ENCODE measurements around the gene GJB2. TPM values are rescaled to one million over a fixed set of nuclear protein-coding genes. Genes with fewer than 3 reads are reported as not detected.

The GJB2 gene
- total RNA-seq, 2 donors from 2014 or later: 0.78 to 2.3 TPM

- TF ChIP-seq POLR2A (IDR thresholded peaks at IDR 0.05) (no peak), CTCF (IDR thresholded peaks at IDR 0.05) (no peak)
- Histone ChIP-seq H3K4me3 (no peak overlapping the region), H3K27me3 (no peaks in the 10 kb centered on the region), H3K36me3 (replicated peaks in 1 of 2; ENCODE audit: insufficient read depth in 1 of 2, low read depth in 2 of 2) (no peaks in the 10 kb centered on the region), H3K4me1 (peaks cover 10% of the 10 kb centered on the region), H3K9me3 (no peaks in the 10 kb centered on the region), H3K27ac (no peak overlapping the region)
- 78 to 89% methylated on average over 1 of the region's 1 CpG for WGBS, 2 donors
- intact Hi-C loops (cut with DNase I): no loop called here
- DNase-seq (no peak), ATAC-seq (no peak)
These were observed 21.4 kb downstream of the GJB2 start for GRCh38 chr13:20171364-20171763.

GRCh38 chr13:20170921-20171320 is 21.8 kb downstream of the GJB2 start:
- H3K4me1 ChIP-seq: peaks cover 10% of the 10 kb centered on the region
- no peaks in the 10 kb centered on the region for H3K27me3 ChIP-seq
- no peak for TF ChIP-seq CTCF (IDR thresholded peaks at IDR 0.05)
- no peak for TF ChIP-seq POLR2A (IDR thresholded peaks at IDR 0.05)
- no peak for DNase-seq
- H3K9me3 ChIP-seq: no peaks in the 10 kb centered on the region
- intact Hi-C loops (cut with DNase I): no loop called here
- H3K36me3 ChIP-seq (replicated peaks in 1 of 2; ENCODE audit: insufficient read depth in 1 of 2, low read depth in 2 of 2): no peaks in the 10 kb centered on the region
- ATAC-seq: no peak
- H3K4me3 ChIP-seq: no peak overlapping the region
- H3K27ac ChIP-seq: no peak overlapping the region
- 83 to 84% methylated on average over 5 of the region's 5 CpGs for WGBS, 2 donors

GRCh38 chr13:20168396-20168795 is 24.3 kb downstream of the GJB2 start:
- TF ChIP-seq POLR2A (IDR thresholded peaks at IDR 0.05): no peak
- TF ChIP-seq CTCF (IDR thresholded peaks at IDR 0.05): no peak
- intact Hi-C loops (cut with DNase I): no loop called here
- DNase-seq (no peak), ATAC-seq (no peak)
- H3K27me3 ChIP-seq: no peaks in the 10 kb centered on the region
- peaks cover 4% of the 10 kb centered on the region for H3K4me1 ChIP-seq
- H3K36me3 ChIP-seq (replicated peaks in 1 of 2; ENCODE audit: insufficient read depth in 1 of 2, low read depth in 2 of 2): no peaks in the 10 kb centered on the region
- no peak overlapping the region for H3K4me3 ChIP-seq
- no peaks in the 10 kb centered on the region for H3K9me3 ChIP-seq
- no peak overlapping the region for H3K27ac ChIP-seq
- WGBS, 2 donors: 53 to 58% methylated on average over 7 of the region's 7 CpGs

- ATAC-seq: no peak
These were observed 27.1 kb downstream of the GJB2 start for GRCh38 chr13:20165417-20166257.

More at GRCh38 chr13:20165417-20166257, 27.1 kb downstream of the GJB2 start:
- Histone ChIP-seq H3K4me1 (peaks cover 13% of the 10 kb centered on the region), H3K9me3 (no peaks in the 10 kb centered on the region), H3K36me3 (replicated peaks in 1 of 2; ENCODE audit: insufficient read depth in 1 of 2, low read depth in 2 of 2) (no peaks in the 10 kb centered on the region), H3K4me3 (no peak overlapping the region), H3K27me3 (peaks cover 0 to 8% of the 10 kb centered on the region in 2 donors), H3K27ac (no peak overlapping the region)
- TF ChIP-seq CTCF (IDR thresholded peaks at IDR 0.05): no peak
- no peak for TF ChIP-seq POLR2A (IDR thresholded peaks at IDR 0.05)
- no peak for DNase-seq
- 58 to 62% methylated on average over 11 of the region's 11 CpGs for WGBS, 2 donors
- intact Hi-C loops (cut with DNase I): no loop called here
